Prostate gland (tissue), 2 donors: ENCODE data around the gene BMP4.

Source experiments
- POLR2A ChIP-seq: fragments of 450-650 bp; IDR thresholded peaks from one replicate; pipeline ENCODE4 v1.6.1; 2016; ENCODE audit warnings: antibody characterized with exemption, mild to moderate bottlenecking
- POLR2AphosphoS5 ChIP-seq: sonication (generic); formaldehyde crosslinking; IDR thresholded peaks from one replicate; pipeline ENCODE4 v1.6.1; 2017; ENCODE audit warnings: antibody characterized with exemption
- TF ChIP-seq, protein P1 (sequence below), 4 experiments: fragments of 200-600 bp in 2 of 4; fragments of 450-650 bp in 2 of 4; sonication (generic) in 2 of 4; IDR thresholded peaks; 1 replicate in 3 of 4; 2 replicates in 1 of 4; pipeline ENCODE4 v1.5.1; 2016 to 2019; ENCODE audit warnings: antibody characterized with exemption in 4 of 4, mild to moderate bottlenecking in 2 of 4, moderate library complexity in 2 of 4

DNA sequence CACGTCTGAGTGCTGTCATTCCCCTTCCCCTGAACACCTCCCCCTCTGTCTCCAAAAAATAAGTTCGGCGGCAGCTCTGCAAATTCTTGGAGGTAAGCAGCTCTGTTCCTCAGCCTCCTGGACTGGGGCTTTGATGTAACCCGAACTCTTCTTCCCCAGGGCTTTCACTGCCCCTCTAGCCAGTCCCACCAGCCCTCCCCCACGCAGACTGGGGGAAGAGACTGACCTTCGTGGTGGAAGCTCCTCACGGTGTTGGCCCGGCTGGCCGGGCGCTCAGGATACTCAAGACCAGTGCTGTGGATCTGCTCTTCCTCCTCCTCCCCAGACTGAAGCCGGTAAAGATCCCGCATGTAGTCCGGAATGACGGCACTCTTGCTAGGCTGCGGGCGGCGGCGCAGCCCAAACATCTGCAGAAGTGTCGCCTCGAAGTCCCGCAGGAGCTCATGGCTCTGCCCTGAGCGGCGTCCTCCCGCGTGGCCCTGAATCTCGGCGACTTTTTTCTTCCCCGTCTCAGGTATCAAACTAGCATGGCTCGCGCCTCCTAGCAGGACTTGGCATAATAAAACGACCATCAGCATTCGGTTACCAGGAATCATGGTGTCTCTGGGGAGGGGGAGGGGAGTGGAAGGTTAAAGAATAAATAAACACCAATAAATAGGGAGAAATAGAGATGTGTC lies 4.9 kb downstream of the BMP4 start:
- TF ChIP-seq, protein P1, sequence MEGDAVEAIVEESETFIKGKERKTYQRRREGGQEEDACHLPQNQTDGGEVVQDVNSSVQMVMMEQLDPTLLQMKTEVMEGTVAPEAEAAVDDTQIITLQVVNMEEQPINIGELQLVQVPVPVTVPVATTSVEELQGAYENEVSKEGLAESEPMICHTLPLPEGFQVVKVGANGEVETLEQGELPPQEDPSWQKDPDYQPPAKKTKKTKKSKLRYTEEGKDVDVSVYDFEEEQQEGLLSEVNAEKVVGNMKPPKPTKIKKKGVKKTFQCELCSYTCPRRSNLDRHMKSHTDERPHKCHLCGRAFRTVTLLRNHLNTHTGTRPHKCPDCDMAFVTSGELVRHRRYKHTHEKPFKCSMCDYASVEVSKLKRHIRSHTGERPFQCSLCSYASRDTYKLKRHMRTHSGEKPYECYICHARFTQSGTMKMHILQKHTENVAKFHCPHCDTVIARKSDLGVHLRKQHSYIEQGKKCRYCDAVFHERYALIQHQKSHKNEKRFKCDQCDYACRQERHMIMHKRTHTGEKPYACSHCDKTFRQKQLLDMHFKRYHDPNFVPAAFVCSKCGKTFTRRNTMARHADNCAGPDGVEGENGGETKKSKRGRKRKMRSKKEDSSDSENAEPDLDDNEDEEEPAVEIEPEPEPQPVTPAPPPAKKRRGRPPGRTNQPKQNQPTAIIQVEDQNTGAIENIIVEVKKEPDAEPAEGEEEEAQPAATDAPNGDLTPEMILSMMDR (IDR thresholded peaks at IDR 0.05), result no peak
- TF ChIP-seq POLR2A (no peak), POLR2AphosphoS5 (no peak)
